Loucy (cell line): ENCODE measurements around the gene ITGB4.

ENCODE experiments used
- CTCF ChIP-seq: fragments of 200-600 bp; sonication (generic); conservative IDR thresholded peaks from 2 replicates; pipeline ENCODE4 v1.5.1; 2014; ENCODE audit warnings: mild to moderate bottlenecking, antibody characterized with exemption, low read length
- EZH2phosphoT487 ChIP-seq: fragments of 200-600 bp; IDR thresholded peaks from 2 replicates; pipeline ENCODE4 v1.6.1; 2018; ENCODE audit warnings: antibody characterized with exemption, mild to moderate bottlenecking, moderate library complexity, borderline replicate concordance

- TF ChIP-seq CTCF: no peak
- no peak for TF ChIP-seq EZH2phosphoT487
These were observed 53.9 kb downstream of the ITGB4 start for GRCh38 chr17:75774991-75775668.
